Measurements from ENCODE around the gene KLHL20. TPM values are rescaled to one million over a fixed set of nuclear protein-coding genes. Genes with fewer than 3 reads are reported as not detected.
"Not testable (repeated sequence)": the region's sequence is repeated elsewhere in the genome, so short reads cannot be mapped to it uniquely, and the experiment has no call there.

Gene KLHL20
- total and polyA plus RNA-seq, 2 experiments from 2014 or later = 22.7 to 27.9 TPM

DNA sequence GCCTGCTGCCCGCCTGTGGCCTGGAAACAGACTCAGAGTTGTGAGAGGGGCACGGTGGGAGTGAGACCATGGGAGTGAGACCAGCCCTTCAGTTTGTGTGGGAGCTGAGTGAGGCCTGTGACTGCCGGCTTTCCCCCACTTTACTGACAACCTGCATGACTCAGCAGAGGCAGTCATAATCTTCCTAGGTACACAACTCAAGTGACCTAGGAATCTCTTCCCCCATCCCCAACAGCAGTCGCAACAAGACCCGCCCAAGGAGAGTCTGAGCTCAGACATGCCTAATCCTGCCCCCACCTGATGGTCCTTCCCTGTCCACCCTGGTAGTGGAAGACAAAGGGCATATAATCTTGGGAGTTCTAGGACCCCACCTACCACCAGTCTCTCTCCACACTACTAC lies 44.2 kb downstream of the KLHL20 start:
- Histone ChIP-seq H3K27ac (no peak overlapping the region), H3K4me2 (ENCODE audit: unreplicated experiment) (no peak overlapping the region), H3K4me3 (no peak overlapping the region), H3K9me2 (ENCODE audit: insufficient read depth) (no peaks in the 10 kb centered on the region), H3K79me2 (ENCODE audit: insufficient read depth) (no peaks in the 10 kb centered on the region), H4K20me1 (ENCODE audit: insufficient read depth) (no peaks in the 10 kb centered on the region), H3K9me3 (ENCODE audit: low read depth) (no peaks in the 10 kb centered on the region), H3K36me3 (ENCODE audit: low read depth) (peaks cover 42% of the 10 kb centered on the region), H3K27me3 (replicated peaks; ENCODE audit: insufficient read depth) (no peaks in the 10 kb centered on the region), H3K4me1 (ENCODE audit: insufficient read depth) (no peaks in the 10 kb centered on the region), H2AFZ (no peak overlapping the region), H3F3A (ENCODE audit: insufficient read depth) (no peaks in the 10 kb centered on the region), H3K9ac (no peak overlapping the region)
- in situ Hi-C loops (cut with MboI) = no loop called here
- TF ChIP-seq EZH2 (IDR thresholded peaks at IDR 0.05; ENCODE audit: insufficient read depth, poor library complexity, severe bottlenecking) (no peak), EZH2phosphoT487 (IDR thresholded peaks at IDR 0.05; ENCODE audit: insufficient read depth, low read depth) (no peak)
- WGBS, 2 experiments (ENCODE audit: low coverage in 1 of 2, low lambda C conversion rate in 2 of 2, missing lambda C conversion rate in 2 of 2) = 93 to 94% methylated on average over 5 of the region's 5 CpGs
- DNase-seq = no peak

GRCh38 chr1:173764331-173764730 lies 49.5 kb downstream of the KLHL20 start:
- H4K20me1 ChIP-seq (ENCODE audit: insufficient read depth); H3K4me1 ChIP-seq (ENCODE audit: insufficient read depth); H3K27ac ChIP-seq; H3K9me2 ChIP-seq (ENCODE audit: insufficient read depth); H2AFZ ChIP-seq; H3K4me2 ChIP-seq (ENCODE audit: unreplicated experiment); DNase-seq; H3F3A ChIP-seq (ENCODE audit: insufficient read depth); H3K9ac ChIP-seq; in situ Hi-C loops (cut with MboI); H3K9me3 ChIP-seq (ENCODE audit: low read depth); H3K4me3 ChIP-seq; H3K79me2 ChIP-seq (ENCODE audit: insufficient read depth); H3K27me3 ChIP-seq (replicated peaks; ENCODE audit: insufficient read depth): not testable (repeated sequence)
- WGBS, 2 experiments (ENCODE audit: low coverage in 1 of 2, low lambda C conversion rate in 2 of 2, missing lambda C conversion rate in 2 of 2) = 93 to 99% methylated on average over 6 of the region's 6 CpGs
- peaks cover 20% of the 10 kb centered on the region for H3K36me3 ChIP-seq (ENCODE audit: low read depth)

GRCh38 chr1:173768206-173768605 lies 53.4 kb downstream of the KLHL20 start:
- no peaks in the 10 kb centered on the region for H3F3A ChIP-seq (ENCODE audit: insufficient read depth)
- in situ Hi-C loops (cut with MboI) = no loop called here
- no peaks in the 10 kb centered on the region for H4K20me1 ChIP-seq (ENCODE audit: insufficient read depth)
- no peaks in the 10 kb centered on the region for H3K27me3 ChIP-seq (replicated peaks; ENCODE audit: insufficient read depth)
- TF ChIP-seq EZH2 (IDR thresholded peaks at IDR 0.05; ENCODE audit: insufficient read depth, poor library complexity, severe bottlenecking) (no peak), EZH2phosphoT487 (IDR thresholded peaks at IDR 0.05; ENCODE audit: insufficient read depth, low read depth) (no peak)
- H3K4me3 ChIP-seq = no peak overlapping the region
- H3K36me3 ChIP-seq (ENCODE audit: low read depth) = peaks cover 6% of the 10 kb centered on the region; the same call in 1 of the 2 replicates
- H3K9me3 ChIP-seq (ENCODE audit: low read depth) = no peaks in the 10 kb centered on the region
- DNase-seq = no peak
- no peak overlapping the region for H3K9ac ChIP-seq
- no peak overlapping the region for H3K4me2 ChIP-seq (ENCODE audit: unreplicated experiment)
- H3K4me1 ChIP-seq (ENCODE audit: insufficient read depth) = no peaks in the 10 kb centered on the region
- H3K27ac ChIP-seq = no peak overlapping the region
- H3K79me2 ChIP-seq (ENCODE audit: insufficient read depth) = no peaks in the 10 kb centered on the region
- H3K9me2 ChIP-seq (ENCODE audit: insufficient read depth) = no peaks in the 10 kb centered on the region
- H2AFZ ChIP-seq = no peak overlapping the region
- 52 to 54% methylated on average over 2 of the region's 2 CpGs for WGBS, 2 experiments (ENCODE audit: low coverage in 1 of 2, low lambda C conversion rate in 2 of 2, missing lambda C conversion rate in 2 of 2)

- H2AFZ ChIP-seq = no peak overlapping the region
- no peak overlapping the region for H3K4me2 ChIP-seq (ENCODE audit: unreplicated experiment)
- H3K4me1 ChIP-seq (ENCODE audit: insufficient read depth) = no peaks in the 10 kb centered on the region
- H3K27ac ChIP-seq = no peak overlapping the region
- in situ Hi-C loops (cut with MboI) = no loop called here
- no peaks in the 10 kb centered on the region for H3K9me3 ChIP-seq (ENCODE audit: low read depth)
- TF ChIP-seq EZH2phosphoT487 (IDR thresholded peaks at IDR 0.05; ENCODE audit: insufficient read depth, low read depth) = no peak
- no peak for TF ChIP-seq EZH2 (IDR thresholded peaks at IDR 0.05; ENCODE audit: insufficient read depth, poor library complexity, severe bottlenecking)
- 87 to 88% methylated on average over 3 of the region's 3 CpGs for WGBS, 2 experiments (ENCODE audit: low coverage in 1 of 2, low lambda C conversion rate in 2 of 2, missing lambda C conversion rate in 2 of 2)
- no peaks in the 10 kb centered on the region for H4K20me1 ChIP-seq (ENCODE audit: insufficient read depth)
- no peaks in the 10 kb centered on the region for H3F3A ChIP-seq (ENCODE audit: insufficient read depth)
- DNase-seq = no peak
- H3K79me2 ChIP-seq (ENCODE audit: insufficient read depth) = no peaks in the 10 kb centered on the region
- no peaks in the 10 kb centered on the region for H3K27me3 ChIP-seq (replicated peaks; ENCODE audit: insufficient read depth)
- H3K4me3 ChIP-seq = no peak overlapping the region
- H3K9me2 ChIP-seq (ENCODE audit: insufficient read depth) = no peaks in the 10 kb centered on the region
- peaks cover 6% of the 10 kb centered on the region; the same call in 1 of the 2 replicates for H3K36me3 ChIP-seq (ENCODE audit: low read depth)
- H3K9ac ChIP-seq = no peak overlapping the region
Observed at GRCh38 chr1:173768827-173769226, 54.0 kb downstream of the KLHL20 start.

- H3K27me3 ChIP-seq (replicated peaks; ENCODE audit: insufficient read depth); H3K9me3 ChIP-seq (ENCODE audit: low read depth); H3K9me2 ChIP-seq (ENCODE audit: insufficient read depth); H4K20me1 ChIP-seq (ENCODE audit: insufficient read depth); H3K79me2 ChIP-seq (ENCODE audit: insufficient read depth); H2AFZ ChIP-seq; H3K4me3 ChIP-seq; H3K4me1 ChIP-seq (ENCODE audit: insufficient read depth); H3K9ac ChIP-seq; DNase-seq; H3F3A ChIP-seq (ENCODE audit: insufficient read depth); in situ Hi-C loops (cut with MboI); H3K27ac ChIP-seq; H3K4me2 ChIP-seq (ENCODE audit: unreplicated experiment): not testable (repeated sequence)
- WGBS, 2 experiments (ENCODE audit: low coverage in 1 of 2, low lambda C conversion rate in 2 of 2, missing lambda C conversion rate in 2 of 2) = 93 to 99% methylated on average over 9 of the region's 9 CpGs
- H3K36me3 ChIP-seq (ENCODE audit: low read depth) = peaks cover 11% of the 10 kb centered on the region; the same call in 1 of the 2 replicates
Observed at GRCh38 chr1:173770330-173770729, 55.5 kb downstream of the KLHL20 start.

All from GM23248 (cell line).